H1 (cell line): Measurements from ENCODE around the gene CEP192. TPM values are rescaled to one million over a fixed set of nuclear protein-coding genes. Genes with fewer than 3 reads are reported as not detected.

Source experiments
- CBX8 ChIP-seq: fragments of 300-800, 300-1000 bp; sonication (generic); IDR thresholded peaks from 2 replicates; pipeline ENCODE4 v1.7.1; 2016; ENCODE audit warnings: low read depth, low read length, borderline replicate concordance
- CHD7 ChIP-seq: fragments of 300-600 bp; sonication (generic); IDR thresholded peaks from 2 replicates; pipeline ENCODE4 v1.7.1; 2012; ENCODE audit warnings: low read length, moderate library complexity, mild to moderate bottlenecking, inconsistent platforms; ENCODE audit not compliant: insufficient replicate concordance
- EZH2 ChIP-seq: fragments of 200-600 bp; sonication (generic); IDR thresholded peaks from 2 replicates; pipeline ENCODE4 v1.7.1; 2012; ENCODE audit warnings: low read depth, mild to moderate bottlenecking, moderate library complexity, low read length, inconsistent platforms; ENCODE audit not compliant: severe bottlenecking
- FOSL1 ChIP-seq: IDR thresholded peaks from 2 replicates; pipeline ENCODE4 v1.6.1; 2011; ENCODE audit warnings: mild to moderate bottlenecking, low read depth, low read length, moderate library complexity; ENCODE audit not compliant: insufficient read depth
- JUND ChIP-seq: IDR thresholded peaks from 2 replicates; pipeline ENCODE4 v1.6.1; 2011; ENCODE audit warnings: mild to moderate bottlenecking, improper control_type of control experiment, low read length
- MAX ChIP-seq: IDR thresholded peaks from 2 replicates; pipeline ENCODE4 v1.6.1; 2012; ENCODE audit warnings: inconsistent platforms
- RXRA ChIP-seq: IDR thresholded peaks from 2 replicates; pipeline ENCODE4 v1.6.1; 2011; ENCODE audit warnings: low read depth, mild to moderate bottlenecking, low read length, moderate library complexity; ENCODE audit not compliant: insufficient read depth
- SIRT6 ChIP-seq: IDR thresholded peaks from one replicate; pipeline ENCODE4 v1.7.1; 2012; ENCODE audit warnings: low read length, inconsistent platforms
- TBP ChIP-seq: IDR thresholded peaks from 2 replicates; pipeline ENCODE4 v1.6.1; 2011; ENCODE audit warnings: low read depth, low read length, improper control_type of control experiment
- USF2 ChIP-seq: IDR thresholded peaks from 2 replicates; pipeline ENCODE4 v1.6.1; 2011; ENCODE audit warnings: low read length, improper control_type of control experiment
- ZNF274 ChIP-seq: IDR thresholded peaks from 2 replicates; pipeline ENCODE4 v1.7.0; 2012; ENCODE audit warnings: low read length, borderline replicate concordance; ENCODE audit errors: extremely low read depth
- polyA plus RNA-seq, 7 experiments: library from polyadenylated mRNA; depleted of rRNA in 3 of 7; stranded (reverse) in 5 of 7; unstranded in 2 of 7; fragments of >200 nt in 5 of 7; fragments of 200-250 nt in 2 of 7; gene quantifications; 1 replicate in 5 of 7; 2 replicates in 1 of 7; 4 replicates in 1 of 7; pipeline versions ENCODE4 v1.2.1 to v1.2.3, GENCODE V29; 2011 to 2013; ENCODE audit warnings: missing spikeins in 2 of 7, mixed read lengths in 2 of 7
- total RNA-seq: library from RNA; stranded (reverse); fragmentation: NEBNext Ultra II Directional; extraction: Animal tissue kit (Norgen Biotek cat#: 25700); gene quantifications from 2 replicates; pipeline ENCODE4 v1.2.1, GENCODE V29; 2021

The CEP192 gene
- total and polyA plus RNA-seq, 2 of the 8 experiments (the other 6 are each of a cell fraction or from before 2014, with no cell fraction given) = 13.4 to 23.1 TPM

- TF ChIP-seq CHD7 = no peak
- TF ChIP-seq EZH2 = no peak
- no peak for TF ChIP-seq CBX8
- no peak for TF ChIP-seq FOSL1
- no peak for TF ChIP-seq ZNF274
- TF ChIP-seq MAX = no peak
- no peak for TF ChIP-seq TBP
- no peak for TF ChIP-seq USF2
- TF ChIP-seq RXRA = no peak
- TF ChIP-seq SIRT6 = no peak
- TF ChIP-seq JUND = no peak
Measured at GRCh38 chr18:13005289-13005688, 14.1 kb downstream of the CEP192 start (continued).
